ENCODE measurements around the gene CDH13. TPM values are rescaled to one million over a fixed set of nuclear protein-coding genes. Genes with fewer than 3 reads are reported as not detected.

The CDH13 gene
- total and polyA plus RNA-seq, 2 of the 8 experiments (the other 6 are each of a cell fraction or from before 2014, with no cell fraction given) = 2.3 to 2.4 TPM

GRCh38 chr16:83136924-83137323, 510.2 kb downstream of the CDH13 start:
- H3K36me3 ChIP-seq (ENCODE audit: control insufficient read depth in 2 of 4, insufficient read depth in 4 of 4, low read length in 3 of 4) = no peaks in the 10 kb centered on the region
- H3K79me2 ChIP-seq (ENCODE audit: control insufficient read depth in 1 of 2, insufficient read depth in 2 of 2, low read length in 2 of 2) = no peaks in the 10 kb centered on the region
- no peak overlapping the region for H3K27ac ChIP-seq (ENCODE audit: low read depth, low read length)
- no peak overlapping the region for H3K14ac ChIP-seq (ENCODE audit: insufficient read length)
- DNase-seq (ENCODE audit: low read depth in 1 of 2, low spot score in 2 of 2) = no peak
- no peak overlapping the region for H2BK20ac ChIP-seq (ENCODE audit: low read length)
- no peak overlapping the region for H4K5ac ChIP-seq (ENCODE audit: insufficient read length, low read depth, low read length)
- no peak overlapping the region for H3K9ac ChIP-seq (replicated peaks in 1 of 4; ENCODE audit: extremely low read depth in 1 of 4, low read depth in 3 of 4, low read length in 3 of 4)
- H2BK15ac ChIP-seq (ENCODE audit: low read length) = no peak overlapping the region
- no peak overlapping the region for H3K18ac ChIP-seq (ENCODE audit: extremely low read depth, low read length)
- FAIRE-seq = no peak
- H4K8ac ChIP-seq (ENCODE audit: extremely low read depth, insufficient read depth, low read length) = no peak overlapping the region
- H3K23ac ChIP-seq (ENCODE audit: insufficient read length) = no peak overlapping the region
- H3K4me3 ChIP-seq (ENCODE audit: extremely low read depth in 1 of 4, insufficient read depth in 2 of 4, low read depth in 3 of 4, low read length in 4 of 4) = no peak overlapping the region
- H3K56ac ChIP-seq (replicated peaks; ENCODE audit: insufficient read length, low read depth, low read length) = no peak overlapping the region
- no peak overlapping the region for H2BK5ac ChIP-seq (ENCODE audit: low read depth, low read length)
- no peak overlapping the region for H3K4me2 ChIP-seq (ENCODE audit: insufficient read depth in 1 of 2, low read depth in 2 of 2, low read length in 2 of 2)
- H3K9me3 ChIP-seq (ENCODE audit: insufficient read depth in 2 of 2, low read depth in 1 of 2, low read length in 1 of 2) = no peaks in the 10 kb centered on the region
- WGBS, 2 experiments (ENCODE audit: extremely low coverage in 1 of 2, insufficient coverage in 1 of 2, insufficient read length in 1 of 2, insufficient replicate concordance in 2 of 2, low coverage in 1 of 2, low lambda C conversion rate in 2 of 2, missing lambda C conversion rate in 1 of 2) = 90% methylated on average over 5 of the region's 5 CpGs; no CpG with 5 or more reads in 1 of the 2 experiments
- peak overlapping the region; percentile 3; the same call in 1 of the 2 replicates for H2AFZ ChIP-seq (ENCODE audit: low read length)
- POLR2A ChIA-PET (ENCODE audit: partially characterized antibody) = no interaction called here
- H4K20me1 ChIP-seq (replicated peaks in 1 of 2; ENCODE audit: control insufficient read depth in 1 of 2, insufficient read depth in 2 of 2, low read length in 2 of 2) = no peaks in the 10 kb centered on the region
- no peak overlapping the region for H2BK120ac ChIP-seq (replicated peaks; ENCODE audit: low read depth, low read length)
- no peaks in the 10 kb centered on the region for H3K27me3 ChIP-seq (replicated peaks in 1 of 4; ENCODE audit: control insufficient read depth in 3 of 4, extremely low read depth in 1 of 4, insufficient read depth in 3 of 4, low read length in 3 of 4)
- no peak overlapping the region for H3K4ac ChIP-seq (replicated peaks; ENCODE audit: insufficient read length, low read depth, low read length)
- no peaks in the 10 kb centered on the region for H3K23me2 ChIP-seq (ENCODE audit: low read depth, low read length)
- no peak overlapping the region for H2BK12ac ChIP-seq (ENCODE audit: low read depth, low read length)
- H3K79me1 ChIP-seq (ENCODE audit: low read depth, low read length) = no peaks in the 10 kb centered on the region
- no peaks in the 10 kb centered on the region for H3K4me1 ChIP-seq (replicated peaks in 1 of 4; ENCODE audit: control insufficient read depth in 3 of 4, insufficient read depth in 4 of 4, low read length in 3 of 4)
- H2AK5ac ChIP-seq (ENCODE audit: low read depth, low read length) = no peak overlapping the region
- CTCF ChIA-PET (ENCODE audit: partially characterized antibody) = interaction anchor here (0.8 to 1.9 kb wide), 2 partner anchors 22 to 24 kb away, joined by 3 to 8 read pairs; no protein-coding TSS in a partner anchor
- no peak for TF ChIP-seq E2F6 (IDR thresholded peaks at IDR 0.05)
- no peak overlapping the region for H4K91ac ChIP-seq (replicated peaks; ENCODE audit: insufficient read length, low read length)
